Esophagus muscularis mucosa (tissue), 4 donors: ENCODE measurements around the gene SPRR3.

Source experiments
- EP300 ChIP-seq: sonication (generic); formaldehyde crosslinking; IDR thresholded peaks from one replicate; pipeline ENCODE4 v1.6.1; 2017; ENCODE audit warnings: antibody characterized with exemption
- POLR2A ChIP-seq: fragments of 450-650 bp; IDR thresholded peaks from one replicate; pipeline ENCODE4 v1.6.1; 2017; ENCODE audit warnings: antibody characterized with exemption, moderate library complexity, mild to moderate bottlenecking, low read depth
- POLR2AphosphoS5 ChIP-seq, 2 donors: sonication (generic); formaldehyde crosslinking; IDR thresholded peaks; one replicate each; pipeline ENCODE4 v1.6.1; 2017; ENCODE audit warnings: antibody characterized with exemption in 2 of 2
- TF ChIP-seq, protein P1 (sequence below), 3 experiments: fragments of 200-600 bp in 2 of 3; fragments of 450-650 bp in 1 of 3; sonication (generic) in 2 of 3; IDR thresholded peaks; one replicate each; pipeline ENCODE4 v1.5.1; 2017 to 2019; ENCODE audit warnings: antibody characterized with exemption in 3 of 3, mild to moderate bottlenecking in 2 of 3, moderate library complexity in 1 of 3

DNA sequence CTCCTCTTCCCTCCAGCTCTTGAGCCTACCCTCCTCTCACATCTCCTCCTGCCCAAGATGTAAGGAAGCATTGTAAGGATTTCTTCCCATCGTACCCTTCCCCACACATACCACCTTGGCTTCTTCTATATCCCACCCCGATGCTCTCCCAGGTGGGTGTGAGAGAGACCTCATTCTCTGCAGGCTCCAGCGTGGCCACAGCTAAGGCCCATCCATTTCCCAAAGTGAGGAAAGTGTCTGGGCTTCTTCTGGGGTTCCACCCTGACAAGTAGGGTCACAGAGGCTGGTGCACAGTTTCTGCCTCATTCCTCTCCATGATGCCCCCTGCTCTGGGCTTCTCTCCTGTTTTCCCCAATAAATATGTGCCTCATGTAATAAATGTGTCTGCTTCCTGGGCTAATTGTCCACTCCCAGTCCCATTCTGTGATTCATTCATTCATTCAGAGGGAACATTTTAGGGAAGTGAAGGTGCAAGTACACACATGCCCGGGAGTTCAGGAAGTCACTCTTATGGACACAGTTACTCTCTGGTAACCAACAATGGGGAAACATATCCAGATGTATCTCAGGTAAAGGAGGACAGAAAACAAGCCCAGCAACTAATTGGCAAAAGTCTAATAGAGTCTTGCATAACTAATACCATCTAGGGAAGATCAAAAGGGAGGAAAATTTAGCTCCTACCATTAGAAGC lies 29.2 kb upstream of the SPRR3 start:
- TF ChIP-seq POLR2A (no peak), POLR2AphosphoS5 (IDR thresholded peaks at IDR 0.05) (no peak), EP300 (no peak)
- TF ChIP-seq, protein P1, sequence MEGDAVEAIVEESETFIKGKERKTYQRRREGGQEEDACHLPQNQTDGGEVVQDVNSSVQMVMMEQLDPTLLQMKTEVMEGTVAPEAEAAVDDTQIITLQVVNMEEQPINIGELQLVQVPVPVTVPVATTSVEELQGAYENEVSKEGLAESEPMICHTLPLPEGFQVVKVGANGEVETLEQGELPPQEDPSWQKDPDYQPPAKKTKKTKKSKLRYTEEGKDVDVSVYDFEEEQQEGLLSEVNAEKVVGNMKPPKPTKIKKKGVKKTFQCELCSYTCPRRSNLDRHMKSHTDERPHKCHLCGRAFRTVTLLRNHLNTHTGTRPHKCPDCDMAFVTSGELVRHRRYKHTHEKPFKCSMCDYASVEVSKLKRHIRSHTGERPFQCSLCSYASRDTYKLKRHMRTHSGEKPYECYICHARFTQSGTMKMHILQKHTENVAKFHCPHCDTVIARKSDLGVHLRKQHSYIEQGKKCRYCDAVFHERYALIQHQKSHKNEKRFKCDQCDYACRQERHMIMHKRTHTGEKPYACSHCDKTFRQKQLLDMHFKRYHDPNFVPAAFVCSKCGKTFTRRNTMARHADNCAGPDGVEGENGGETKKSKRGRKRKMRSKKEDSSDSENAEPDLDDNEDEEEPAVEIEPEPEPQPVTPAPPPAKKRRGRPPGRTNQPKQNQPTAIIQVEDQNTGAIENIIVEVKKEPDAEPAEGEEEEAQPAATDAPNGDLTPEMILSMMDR (IDR thresholded peaks at IDR 0.05) = no peak
